GM21423 (cell line): ENCODE results near the gene DEAF1.
A peak's percentile ranks its signal among the peaks of the same experiment; 100 is the strongest.
"Not testable (repeated sequence)": the region's sequence is repeated elsewhere in the genome, so short reads cannot be mapped to it uniquely, and the experiment has no call there.

ENCODE experiments used
- ATAC-seq: cut with Tn5 transposase; IDR thresholded peaks from one replicate; pipeline ENCODE4 v1.9.1; 2021; ENCODE audit warnings: mild to moderate bottlenecking, moderate library complexity; ENCODE audit not compliant: unreplicated experiment

DEAF1 gene, protein sequence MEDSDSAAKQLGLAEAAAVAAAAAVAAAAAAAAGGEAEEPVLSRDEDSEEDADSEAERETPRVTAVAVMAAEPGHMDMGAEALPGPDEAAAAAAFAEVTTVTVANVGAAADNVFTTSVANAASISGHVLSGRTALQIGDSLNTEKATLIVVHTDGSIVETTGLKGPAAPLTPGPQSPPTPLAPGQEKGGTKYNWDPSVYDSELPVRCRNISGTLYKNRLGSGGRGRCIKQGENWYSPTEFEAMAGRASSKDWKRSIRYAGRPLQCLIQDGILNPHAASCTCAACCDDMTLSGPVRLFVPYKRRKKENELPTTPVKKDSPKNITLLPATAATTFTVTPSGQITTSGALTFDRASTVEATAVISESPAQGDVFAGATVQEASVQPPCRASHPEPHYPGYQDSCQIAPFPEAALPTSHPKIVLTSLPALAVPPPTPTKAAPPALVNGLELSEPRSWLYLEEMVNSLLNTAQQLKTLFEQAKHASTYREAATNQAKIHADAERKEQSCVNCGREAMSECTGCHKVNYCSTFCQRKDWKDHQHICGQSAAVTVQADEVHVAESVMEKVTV

DNA sequence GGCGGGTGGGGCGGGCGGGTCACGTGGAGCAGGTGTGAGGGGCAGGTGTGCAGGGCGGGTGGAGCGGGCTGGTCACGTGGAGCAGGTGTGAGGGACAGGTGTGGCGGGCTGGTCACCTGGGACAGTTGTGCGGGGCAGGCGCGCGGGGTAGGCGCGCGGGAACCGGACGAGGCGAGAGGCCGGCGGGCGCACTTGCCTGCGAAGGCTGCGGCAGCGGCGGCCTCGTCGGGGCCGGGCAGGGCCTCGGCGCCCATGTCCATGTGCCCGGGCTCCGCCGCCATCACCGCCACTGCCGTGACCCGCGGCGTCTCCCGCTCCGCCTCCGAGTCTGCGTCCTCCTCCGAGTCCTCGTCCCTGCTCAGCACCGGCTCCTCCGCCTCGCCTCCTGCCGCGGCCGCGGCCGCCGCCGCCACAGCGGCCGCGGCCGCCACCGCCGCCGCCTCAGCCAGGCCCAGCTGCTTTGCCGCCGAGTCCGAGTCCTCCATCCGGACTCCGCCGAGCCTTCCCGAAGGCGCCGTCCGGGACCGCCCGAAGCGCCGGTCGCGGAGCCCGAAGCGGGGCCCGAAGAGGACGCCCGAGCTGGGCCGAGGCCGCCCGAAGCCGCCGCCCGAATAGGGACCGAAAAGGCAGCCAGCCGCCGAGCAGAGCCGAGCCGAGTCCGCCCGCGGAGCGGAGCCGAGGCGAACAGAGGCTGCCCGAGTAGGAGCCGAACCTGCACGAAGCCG, at the start of gene DEAF1:
TSS of gene DEAF1 (minus strand) at position 660 of the 725 bp plus-strand sequence. CDS start at position 485, 175 bp downstream.
- ATAC-seq: peak; percentile 83

DNA sequence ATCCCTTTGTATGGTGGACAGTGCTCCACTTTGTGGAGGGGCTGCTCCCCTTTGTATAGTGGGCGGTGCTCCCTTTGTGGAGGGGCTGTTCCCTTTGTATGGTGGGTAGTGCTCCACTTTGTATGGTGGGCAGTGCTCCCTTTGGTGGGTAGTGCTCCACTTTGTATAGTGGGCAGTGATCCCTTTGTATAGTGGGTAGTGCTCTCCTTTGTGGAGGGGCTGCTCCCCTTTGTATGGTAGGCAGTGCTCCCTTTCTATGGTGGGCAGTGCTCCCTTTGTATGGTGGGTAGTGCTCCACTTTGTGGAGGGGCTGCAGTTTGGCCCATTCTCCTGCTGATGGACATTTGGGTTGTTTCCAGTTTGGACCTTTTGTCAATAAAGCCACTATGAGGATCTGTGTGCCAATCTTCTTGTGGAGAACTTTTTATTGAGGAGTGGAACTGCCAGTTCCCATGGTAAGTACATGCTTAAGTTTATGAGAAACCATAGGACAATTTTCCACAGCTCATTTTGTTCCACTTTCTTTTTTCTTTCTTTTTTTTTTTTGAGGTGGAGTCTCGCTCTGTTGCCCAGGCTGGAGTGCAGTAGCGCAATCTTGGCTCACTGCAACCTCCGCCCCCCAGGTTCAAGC, 47.7 kb upstream of the DEAF1 start:
- ATAC-seq: no peak

DNA sequence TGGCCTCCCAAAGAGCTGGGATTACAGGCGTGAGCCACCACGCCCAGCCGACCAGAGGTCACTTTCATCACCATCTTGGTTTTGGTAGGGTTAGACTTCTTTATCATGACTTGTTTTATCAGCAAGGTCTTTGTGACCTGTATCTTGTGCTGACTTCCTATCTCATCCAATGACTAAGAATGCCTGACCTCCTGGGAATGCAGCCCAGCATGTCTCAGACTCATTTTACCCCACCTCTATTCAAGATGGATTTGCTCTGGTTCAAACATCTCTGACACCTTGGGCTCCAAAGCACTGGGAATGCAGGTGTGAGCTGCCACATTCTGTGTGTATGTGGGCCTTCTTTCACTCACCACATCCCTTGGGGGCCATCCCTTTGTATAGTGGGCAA, 47.1 kb upstream of the DEAF1 start:
- no peak for ATAC-seq

DNA sequence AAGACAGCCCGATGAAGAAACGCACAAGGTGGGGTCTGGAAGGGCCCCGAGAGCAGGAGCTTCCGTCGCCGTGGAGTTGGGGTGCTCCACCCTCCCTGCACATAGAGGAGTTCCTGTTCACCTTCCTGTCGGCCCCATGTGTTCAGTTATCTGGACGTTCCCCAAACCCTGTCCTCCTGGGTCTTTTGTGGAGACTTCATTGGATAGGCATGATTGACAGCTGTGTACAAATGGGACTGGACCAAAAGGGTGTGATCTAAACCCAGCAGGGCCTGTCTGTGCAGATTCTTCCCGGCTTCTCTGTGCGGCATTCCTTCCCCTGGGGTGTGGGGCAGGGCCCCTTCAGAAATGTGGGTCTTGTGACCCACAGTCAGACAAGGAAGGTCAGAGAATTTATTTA, 42.9 kb upstream of the DEAF1 start:
- not testable (repeated sequence) for ATAC-seq

DNA sequence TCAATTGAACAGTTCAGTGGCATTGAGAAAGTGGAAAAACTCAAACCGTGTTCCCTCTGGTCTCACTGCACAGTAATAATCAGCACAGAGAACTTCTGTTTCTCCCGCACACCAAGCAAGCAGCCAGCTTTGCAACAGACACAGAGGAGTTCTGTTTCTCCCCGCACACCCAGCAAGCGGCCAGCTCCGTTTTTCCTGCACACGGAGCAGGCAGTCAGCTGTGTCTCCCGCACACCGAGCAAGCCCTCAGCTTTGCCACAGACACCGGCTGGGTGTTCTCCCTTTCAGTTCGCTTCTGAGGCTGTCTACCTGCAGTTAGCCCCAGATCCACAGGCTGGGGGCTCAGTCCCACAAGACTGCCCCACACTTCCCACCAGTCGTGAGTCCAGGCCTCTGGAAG, 42.3 kb upstream of the DEAF1 start:
- ATAC-seq: no peak

DNA sequence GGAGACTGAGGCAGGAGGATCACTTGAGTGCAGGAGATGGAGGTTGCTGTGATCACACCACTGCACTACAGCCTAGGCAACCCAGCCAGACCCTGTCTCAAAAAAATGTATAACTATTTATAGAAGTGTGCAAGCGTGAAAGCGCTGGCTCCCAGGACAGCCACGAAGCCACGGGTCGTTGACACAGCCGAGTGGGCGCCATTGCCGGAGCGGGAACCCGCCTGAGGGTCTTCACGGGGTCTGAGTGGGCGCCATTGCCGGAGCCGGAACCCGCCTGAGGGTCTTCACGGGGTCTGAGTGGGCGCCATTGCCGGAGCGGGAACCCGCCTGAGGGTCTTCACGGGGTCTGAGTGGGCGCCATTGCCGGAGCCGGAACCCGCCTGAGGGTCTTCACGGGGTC, 39.5 kb upstream of the DEAF1 start:
- not testable (repeated sequence) for ATAC-seq

DNA sequence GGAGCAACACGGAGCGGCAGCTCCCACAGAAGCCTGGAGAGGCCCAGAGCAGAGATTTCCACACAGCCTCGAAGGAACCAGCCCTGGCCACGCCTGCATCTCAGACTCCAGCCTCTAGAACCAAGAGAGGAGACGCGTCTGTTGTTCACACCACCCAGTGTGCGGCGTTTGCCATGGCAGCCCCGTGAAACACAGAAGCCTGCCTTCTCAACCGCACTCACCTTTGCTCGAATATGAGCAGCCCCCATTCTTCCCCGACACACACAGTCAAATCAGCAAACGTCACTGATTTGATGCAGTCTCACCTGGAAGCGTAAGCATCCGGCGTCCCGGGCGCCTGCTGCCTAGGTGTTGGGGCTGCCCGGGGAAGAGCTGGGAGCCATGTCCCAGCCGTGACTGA, 38.0 kb upstream of the DEAF1 start:
- ATAC-seq: no peak

DNA sequence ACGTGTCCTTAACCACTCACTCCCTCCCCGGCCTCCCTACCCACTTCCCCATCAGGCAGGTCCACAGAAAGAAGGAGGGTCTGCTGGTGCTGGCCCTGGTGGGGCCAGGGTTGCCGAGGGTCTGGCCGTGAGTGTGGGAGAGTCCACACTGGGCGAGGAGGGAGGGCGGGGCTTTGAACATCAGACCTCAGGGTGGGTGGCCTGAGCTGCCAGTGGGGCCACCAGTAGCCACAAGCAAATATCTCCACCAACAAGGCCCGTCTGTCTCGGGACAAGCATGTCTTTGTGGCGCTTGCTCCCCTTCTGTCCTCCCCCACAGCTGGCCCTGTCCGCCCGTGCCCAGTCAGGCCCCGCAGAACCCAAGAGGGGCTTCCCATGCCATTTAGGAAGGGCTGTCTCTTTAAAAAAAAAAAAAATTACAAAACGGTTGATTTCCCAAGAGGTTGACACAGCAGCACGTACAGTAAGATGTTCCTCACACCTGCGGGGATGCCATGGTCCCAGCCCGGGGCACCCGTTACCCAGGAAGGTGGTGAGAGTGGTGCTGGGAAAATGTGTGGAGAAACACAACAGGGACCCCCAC, 34.6 kb upstream of the DEAF1 start:
- no peak for ATAC-seq

DNA sequence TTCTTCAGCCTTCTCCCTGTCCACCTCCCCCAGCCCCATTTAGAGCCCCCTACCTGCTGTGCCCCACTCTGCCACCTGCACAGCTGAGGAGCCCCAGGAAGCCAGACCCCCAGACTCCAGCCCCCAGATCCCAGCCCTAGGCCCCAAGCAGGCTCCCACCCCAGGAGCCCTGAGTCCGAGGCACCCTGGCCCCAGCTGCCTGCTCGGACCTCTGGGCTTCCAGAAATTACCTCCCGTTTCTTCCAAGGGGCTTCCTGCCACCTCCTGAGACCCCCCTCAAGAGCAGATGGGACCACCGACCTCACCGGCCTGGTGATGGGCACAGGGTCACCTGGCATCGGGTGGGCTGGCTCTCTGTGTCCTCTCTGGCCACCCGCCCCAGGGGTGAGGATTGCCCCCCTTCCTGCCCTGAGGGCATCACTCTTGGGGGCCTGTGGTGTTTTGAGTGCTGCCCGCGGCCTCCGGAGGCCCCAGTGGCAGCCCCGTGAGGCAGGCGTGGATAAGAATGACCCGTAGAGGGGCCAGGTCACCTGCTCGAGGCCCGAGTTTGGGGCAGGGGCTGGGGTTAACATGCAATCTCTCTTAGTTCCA, 34.0 kb upstream of the DEAF1 start:
- ATAC-seq: no peak

DNA sequence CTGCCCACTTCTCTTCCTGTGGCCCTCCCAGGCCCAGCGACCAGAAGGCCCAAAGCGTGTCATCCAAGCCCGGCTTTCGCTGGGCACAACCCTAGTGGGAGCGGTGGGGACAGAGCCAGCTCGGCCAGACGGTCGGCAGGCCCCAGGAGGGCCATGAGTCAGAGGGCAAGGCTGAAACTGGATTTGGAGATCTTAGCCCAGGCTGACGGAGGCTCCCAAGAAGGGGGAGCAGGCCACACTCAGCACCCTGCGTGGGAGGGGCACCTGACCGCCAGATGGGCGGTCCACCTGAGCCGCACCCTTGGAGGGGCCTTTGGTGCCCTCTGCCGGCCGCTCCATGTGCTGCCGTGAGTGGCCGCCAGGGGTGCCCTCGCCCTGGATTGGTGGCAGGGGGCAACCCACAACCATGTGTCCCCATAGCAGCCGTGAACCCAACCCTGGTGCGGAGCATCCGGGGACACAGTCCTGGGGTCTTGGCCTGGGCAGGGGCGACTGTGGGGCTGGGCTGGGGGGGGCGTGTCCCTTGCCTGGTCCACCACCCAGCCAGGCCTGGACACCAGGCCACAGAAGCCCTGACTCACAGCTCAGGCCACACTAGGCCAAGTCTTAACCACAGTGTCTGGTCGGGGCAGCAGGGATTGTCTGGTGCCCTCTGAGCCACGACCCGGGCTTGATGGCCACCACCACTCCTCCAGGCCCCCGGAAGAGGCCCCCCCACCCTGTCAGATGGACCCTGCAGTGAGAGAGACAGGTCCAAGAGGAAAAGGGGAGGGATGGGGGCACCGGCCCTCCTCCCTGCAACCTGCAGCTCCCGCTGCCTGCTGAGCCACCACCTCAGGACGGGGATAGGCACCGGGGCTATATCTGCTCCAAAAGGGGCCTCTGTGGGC, 33.1 kb upstream of the DEAF1 start:
- ATAC-seq: no peak

DNA sequence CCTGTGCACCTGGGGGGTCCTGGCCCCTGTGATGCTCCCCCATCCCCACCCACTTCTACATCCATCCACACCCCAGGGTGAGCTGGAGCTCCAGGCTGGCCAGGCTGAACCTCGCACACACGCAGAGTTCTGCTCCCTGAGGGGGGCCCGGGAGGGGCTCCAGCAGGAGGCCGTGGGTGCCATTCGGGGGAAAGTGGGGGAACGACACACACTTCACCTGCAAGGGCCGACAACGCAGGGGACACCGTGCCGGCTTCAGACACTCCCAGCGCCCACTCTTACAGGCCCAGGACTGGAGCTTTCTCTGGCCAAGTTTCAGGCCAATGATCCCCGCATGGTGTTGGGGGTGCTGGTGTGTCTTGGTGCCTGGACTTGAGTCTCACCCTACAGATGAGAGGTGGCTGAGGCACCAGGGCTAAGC, 32.3 kb upstream of the DEAF1 start:
- no peak for ATAC-seq

DNA sequence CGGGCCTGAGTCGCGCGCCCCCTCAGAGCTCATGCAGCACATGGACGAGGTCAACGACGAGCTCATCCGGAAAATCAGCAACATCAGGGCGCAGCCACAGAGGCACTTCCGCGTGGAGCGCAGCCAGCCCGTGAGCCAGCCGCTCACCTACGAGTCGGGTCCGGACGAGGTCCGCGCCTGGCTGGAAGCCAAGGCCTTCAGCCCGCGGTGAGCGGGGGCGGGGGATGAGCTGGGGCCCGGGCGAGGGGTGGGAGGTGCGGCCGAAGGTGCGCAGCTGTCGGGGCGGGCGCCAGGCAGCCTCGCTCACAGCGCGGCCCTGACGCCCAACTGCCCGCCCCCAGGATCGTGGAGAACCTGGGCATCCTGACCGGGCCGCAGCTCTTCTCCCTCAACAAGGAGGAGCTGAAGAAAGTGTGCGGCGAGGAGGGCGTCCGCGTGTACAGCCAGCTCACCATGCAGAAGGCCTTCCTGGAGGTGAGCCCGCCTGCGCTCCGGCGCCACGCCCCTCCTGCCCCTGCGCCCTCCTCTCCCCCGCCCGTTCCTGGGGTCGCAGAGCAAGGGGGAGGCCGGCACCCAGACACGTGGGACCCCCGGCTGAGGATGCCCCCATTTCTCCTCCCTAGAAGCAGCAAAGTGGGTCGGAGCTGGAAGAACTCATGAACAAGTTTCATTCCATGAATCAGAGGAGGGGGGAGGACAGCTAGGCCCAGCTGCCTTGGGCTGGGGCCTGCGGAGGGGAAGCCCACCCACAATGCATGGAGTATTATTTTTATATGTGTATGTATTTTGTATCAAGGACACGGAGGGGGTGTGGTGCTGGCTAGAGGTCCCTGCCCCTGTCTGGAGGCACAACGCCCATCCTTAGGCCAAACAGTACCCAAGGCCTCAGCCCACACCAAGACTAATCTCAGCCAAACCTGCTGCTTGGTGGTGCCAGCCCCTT, 31.5 kb upstream of the DEAF1 start:
- no peak for ATAC-seq

DNA sequence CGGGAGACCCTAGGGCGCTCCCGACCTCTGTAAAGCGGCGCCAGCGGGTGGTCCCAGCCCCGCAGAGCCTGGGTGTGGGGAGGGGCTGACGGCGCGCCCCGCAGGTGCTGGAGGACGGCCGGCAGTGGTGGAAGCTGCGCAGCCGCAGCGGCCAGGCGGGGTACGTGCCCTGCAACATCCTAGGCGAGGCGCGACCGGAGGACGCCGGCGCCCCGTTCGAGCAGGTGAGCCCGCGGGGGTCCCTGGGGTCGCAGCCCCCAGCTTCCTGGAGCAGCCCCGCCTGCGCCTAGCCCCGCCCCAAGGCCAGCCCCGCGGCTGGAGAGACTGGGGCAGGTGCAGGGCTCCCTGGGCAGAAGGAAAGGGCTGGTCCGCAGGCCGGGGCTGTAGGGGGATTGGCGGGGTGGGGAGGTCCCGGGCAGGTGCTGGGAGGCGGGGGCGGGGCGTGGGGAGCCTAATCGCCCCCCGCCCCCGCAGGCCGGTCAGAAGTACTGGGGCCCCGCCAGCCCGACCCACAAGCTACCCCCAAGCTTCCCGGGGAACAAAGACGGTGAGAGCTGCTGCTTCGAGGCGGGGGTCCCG, 30.7 kb upstream of the DEAF1 start:
- no peak for ATAC-seq

DNA sequence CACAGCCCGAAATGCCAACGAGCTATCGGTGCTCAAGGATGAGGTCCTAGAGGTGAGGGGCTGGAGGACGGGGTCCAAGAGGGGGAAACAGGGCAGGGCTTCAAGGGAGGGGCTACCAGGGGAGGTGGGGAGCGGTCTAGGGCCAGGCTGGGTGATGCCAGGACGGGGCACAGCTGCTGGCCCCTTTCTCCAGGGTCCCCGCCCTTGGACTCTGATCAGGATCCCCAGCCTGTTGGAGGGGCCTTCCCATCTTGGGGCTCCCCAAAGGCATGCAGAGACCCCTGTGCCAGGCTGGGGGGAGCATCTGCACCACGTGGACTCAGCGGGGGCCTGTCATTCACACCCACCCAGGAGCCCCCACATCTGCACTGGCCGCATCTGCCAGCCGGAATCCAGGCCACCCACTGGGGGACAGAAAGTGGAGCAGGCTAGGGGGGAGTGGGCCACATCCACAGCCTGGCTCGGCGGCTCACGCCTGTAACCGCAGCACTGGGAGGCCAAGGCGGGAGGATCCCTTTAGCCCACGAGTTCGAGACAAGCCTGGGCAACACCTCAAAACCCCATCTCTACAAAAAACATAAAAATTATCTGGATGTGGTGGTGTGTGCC, 29.9 kb upstream of the DEAF1 start:
- no peak for ATAC-seq

DNA sequence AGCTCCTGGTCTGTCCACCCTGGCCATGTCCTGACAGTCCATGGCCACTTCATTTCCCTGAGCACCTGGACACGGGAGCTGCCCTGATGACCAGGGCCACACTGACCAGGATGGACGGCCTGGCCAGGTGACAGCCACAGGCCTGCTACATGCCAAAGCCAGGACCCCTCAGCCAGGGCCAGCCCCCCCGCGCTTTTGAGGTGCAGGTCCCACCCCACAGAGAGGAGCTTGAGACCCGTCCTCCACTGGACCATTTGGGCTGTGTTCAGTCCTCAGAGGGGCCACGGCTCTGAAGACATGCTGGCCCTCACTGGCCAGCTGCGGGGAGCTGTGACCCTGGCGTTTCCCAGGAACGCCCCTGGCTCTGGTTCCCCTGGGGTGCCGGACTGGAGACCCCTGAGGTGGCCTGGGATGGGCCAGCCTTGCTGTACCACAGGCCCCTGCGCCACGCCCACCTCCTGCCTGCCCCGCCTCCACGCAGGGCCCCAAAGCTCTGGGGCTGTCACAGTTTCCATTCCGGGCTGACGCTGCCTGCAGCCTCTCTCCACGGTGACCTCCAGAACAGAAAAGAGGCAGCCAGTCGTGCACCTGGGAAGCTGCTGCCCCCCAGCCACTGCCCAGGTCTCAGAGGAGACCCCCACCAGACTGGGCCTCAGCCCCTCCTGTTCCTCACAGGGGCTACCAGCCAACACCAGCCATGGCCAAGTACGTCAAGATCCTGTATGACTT, 29.2 kb upstream of the DEAF1 start:
- no peak for ATAC-seq

DNA sequence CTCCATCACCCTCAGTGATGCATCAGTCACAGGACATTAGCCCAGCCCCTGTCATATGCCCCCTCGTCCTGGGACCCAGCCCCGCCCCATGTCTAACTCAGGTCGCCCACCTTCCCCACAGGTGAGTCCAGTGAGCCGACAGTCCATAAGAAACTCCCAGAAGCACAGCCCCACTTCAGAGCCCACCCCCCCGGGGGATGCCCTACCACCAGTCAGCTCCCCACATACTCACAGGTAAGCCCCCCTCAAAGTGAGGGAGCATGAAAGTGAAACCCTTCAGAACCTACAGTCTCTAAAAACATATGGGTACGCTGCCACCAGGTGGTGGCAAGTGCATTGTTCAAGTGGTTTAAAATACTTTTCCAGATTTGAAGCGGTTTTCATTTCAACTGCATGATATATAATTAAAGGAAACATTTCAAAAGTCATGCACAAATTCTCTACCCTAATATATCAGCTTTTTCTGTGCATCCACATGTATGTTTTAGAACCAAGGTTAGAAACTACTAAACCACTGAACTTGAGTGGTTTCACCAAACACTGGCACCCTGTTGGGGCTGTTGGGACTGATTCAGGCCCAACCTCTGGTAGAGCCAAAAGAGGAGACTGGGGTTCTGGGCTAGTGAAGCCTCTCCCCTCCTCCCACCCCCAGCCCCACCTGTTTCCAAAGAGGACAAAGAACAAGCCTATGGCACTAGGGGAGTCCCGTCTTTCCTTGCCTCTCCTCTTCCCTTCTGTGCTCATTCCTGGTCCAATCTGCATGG, 28.3 kb upstream of the DEAF1 start:
- ATAC-seq: no peak
